Mucosa of descending colon (tissue), 3 donors: ENCODE results near the gene EIF4EBP2. TPM values are rescaled to one million over a fixed set of nuclear protein-coding genes. Genes with fewer than 3 reads are reported as not detected.

Experiments
- ATAC-seq: fragments of 200-7000 bp; cut with Tn5 transposase; one replicate; pipeline ENCODE4 v1.9.1; 2020; ENCODE audit warnings: mild to moderate bottlenecking, moderate library complexity
- DNase-seq, 3 donors: peaks; one replicate each; pipeline ENCODE4 v3.0.0-alpha.2; 2020
- H3K36me3 ChIP-seq: fragments of 200-600 bp; one replicate; pipeline ENCODE4 v1.8.0; 2021; ENCODE audit warnings: low read depth, mild to moderate bottlenecking
- H3K4me1 ChIP-seq: fragments of 200-600 bp; one replicate; pipeline ENCODE4 v1.8.0; 2021; ENCODE audit warnings: low read depth, mild to moderate bottlenecking
- H3K4me3 ChIP-seq: fragments of 200-600 bp; one replicate; pipeline ENCODE4 v1.8.0; 2021; ENCODE audit warnings: mild to moderate bottlenecking
- H3K9me3 ChIP-seq: fragments of 200-600 bp; one replicate; pipeline ENCODE4 v1.8.0; 2021; ENCODE audit warnings: mild to moderate bottlenecking
- CTCF ChIP-seq: fragments of 200-600 bp; IDR thresholded peaks from one replicate; pipeline ENCODE4 v1.8.0; 2022; ENCODE audit warnings: antibody characterized with exemption, mild to moderate bottlenecking
- intact Hi-C, 2 donors: fragments of 100-400 bp; cut with DNase I in 1 of 2; cut with micrococcal nuclease in 1 of 2; formaldehyde crosslinking; loops; one replicate each; pipeline versions ENCODE4 v1.11.0 to v1.11.1; 2022; cut with DNase I, micrococcal nuclease
- total RNA-seq, 3 donors: library from RNA; stranded (reverse); fragmentation: NEBNext Ultra II Directional in 2 of 3; extraction: Animal tissue kit (Norgen Biotek cat#: 25700) in 2 of 3; gene quantifications; one replicate each; pipeline versions ENCODE4 v1.2.1 to v1.2.4, GENCODE V29; 2021 to 2023
- donor health status: DM: no; HTN: no; CAD: no; lungs with moderate emphysema.
- donor health status: DM: no; HTN: no; CAD: no.
- donor health status: DM: no; HTN: yes; CAD: no.

Gene EIF4EBP2
- total RNA-seq, 3 donors from 2014 or later, result 88.1 to 131 (median 105) TPM

GRCh38 chr10:70380350-70381135 is 23.4 kb upstream of the EIF4EBP2 start:
- no peaks in the 10 kb centered on the region for H3K9me3 ChIP-seq
- H3K4me3 ChIP-seq, result no peak overlapping the region
- intact Hi-C loops, result no loop called here
- peaks cover 7% of the 10 kb centered on the region for H3K4me1 ChIP-seq
- H3K36me3 ChIP-seq, result no peaks in the 10 kb centered on the region
- no peak for TF ChIP-seq CTCF
- ATAC-seq, result no peak
- DNase-seq, result no peak

GRCh38 chr10:70381471-70382421 is 22.2 kb upstream of the EIF4EBP2 start:
- Histone ChIP-seq H3K4me1 (peaks cover 7% of the 10 kb centered on the region), H3K4me3 (peak overlapping the region; percentile 30), H3K9me3 (no peaks in the 10 kb centered on the region), H3K36me3 (no peaks in the 10 kb centered on the region)
- intact Hi-C loops, result no loop called here
- ATAC-seq (peak; percentile 46), DNase-seq (peak; percentile 33 to 64 (median 63))
- TF ChIP-seq CTCF, result no peak

- DNase-seq, result no peak
- ATAC-seq, result no peak
These were observed 12.3 kb upstream of the EIF4EBP2 start for GRCh38 chr10:70391654-70392053.

GRCh38 chr10:70396140-70396539 is 7.8 kb upstream of the EIF4EBP2 start:
- no peak for DNase-seq

More at GRCh38 chr10:70391654-70392053, 12.3 kb upstream of the EIF4EBP2 start:
- Histone ChIP-seq H3K4me1 (peaks cover 4% of the 10 kb centered on the region), H3K36me3 (no peaks in the 10 kb centered on the region), H3K4me3 (no peak overlapping the region), H3K9me3 (no peaks in the 10 kb centered on the region)
- TF ChIP-seq CTCF, result no peak
- intact Hi-C loops, result no loop called here

More at GRCh38 chr10:70396140-70396539, 7.8 kb upstream of the EIF4EBP2 start:
- no peaks in the 10 kb centered on the region for H3K9me3 ChIP-seq
- TF ChIP-seq CTCF, result no peak
- no peaks in the 10 kb centered on the region for H3K36me3 ChIP-seq
- ATAC-seq, result no peak
- no peaks in the 10 kb centered on the region for H3K4me1 ChIP-seq
- no peak overlapping the region for H3K4me3 ChIP-seq
- intact Hi-C loops, result no loop called here
